Measurements from ENCODE around the gene METTL24.

METTL24 gene

GRCh38 chr6:110357664-110358552, at the start of gene METTL24:
Gene METTL24, minus strand, starts transcription at chr6:110358349. Its CDS starts 77 bp downstream, at chr6:110358272.
- DNase-seq: peak; percentile 5

GRCh38 chr6:110404607-110405006, 46.5 kb upstream of the METTL24 start:
- DNase-seq: no peak

GRCh38 chr6:110401585-110402176, 43.5 kb upstream of the METTL24 start:
- DNase-seq: no peak

GRCh38 chr6:110400208-110400607, 42.1 kb upstream of the METTL24 start:
- DNase-seq: no peak

- no peak for DNase-seq
Observed at GRCh38 chr6:110399219-110400071, 41.3 kb upstream of the METTL24 start.

GRCh38 chr6:110398778-110399177, 40.6 kb upstream of the METTL24 start:
- no peak for DNase-seq

GRCh38 chr6:110395221-110395620, 37.1 kb upstream of the METTL24 start:
- no peak for DNase-seq

- no peak for DNase-seq
Observed at GRCh38 chr6:110394409-110394808, 36.3 kb upstream of the METTL24 start.

GRCh38 chr6:110392727-110393126, 34.6 kb upstream of the METTL24 start:
- no peak for DNase-seq

- no peak for DNase-seq
Observed at GRCh38 chr6:110390404-110390803, 32.3 kb upstream of the METTL24 start.

- DNase-seq: no peak
Observed at GRCh38 chr6:110389689-110390382, 31.7 kb upstream of the METTL24 start.

GRCh38 chr6:110387986-110388385, 29.8 kb upstream of the METTL24 start:
- DNase-seq: no peak

- DNase-seq: no peak
Observed at GRCh38 chr6:110385458-110385863, 27.3 kb upstream of the METTL24 start.

GRCh38 chr6:110378552-110378951, 20.4 kb upstream of the METTL24 start:
- DNase-seq: no peak

- DNase-seq: no peak
Observed at GRCh38 chr6:110369066-110369465, 10.9 kb upstream of the METTL24 start.

GRCh38 chr6:110368284-110368683, 10.1 kb upstream of the METTL24 start:
- DNase-seq: no peak

GRCh38 chr6:110367825-110368224, 9.7 kb upstream of the METTL24 start:
- no peak for DNase-seq

GRCh38 chr6:110366975-110367374, 8.8 kb upstream of the METTL24 start:
- no peak for DNase-seq

GRCh38 chr6:110366256-110366655, 8.1 kb upstream of the METTL24 start:
- DNase-seq: no peak

GRCh38 chr6:110364364-110365105, 6.4 kb upstream of the METTL24 start:
- DNase-seq: no peak

- no peak for DNase-seq
Observed at GRCh38 chr6:110363748-110364147, 5.6 kb upstream of the METTL24 start.

- DNase-seq: no peak
Observed at GRCh38 chr6:110360676-110361075, 2.5 kb upstream of the METTL24 start.
